T-helper 2 cell (primary cell): Measurements from ENCODE around the gene IL18.
A peak's percentile ranks its signal among the peaks of the same experiment; 100 is the strongest.
"Not testable (repeated sequence)": the region's sequence is repeated elsewhere in the genome, so short reads cannot be mapped to it uniquely, and the experiment has no call there.

ENCODE experiments used
- DNase-seq, 5 experiments: peaks; one replicate each; pipeline versions ENCODE4 v3.0.0 to v3.0.0-alpha.2; 2012 to 2022

Gene IL18

DNA sequence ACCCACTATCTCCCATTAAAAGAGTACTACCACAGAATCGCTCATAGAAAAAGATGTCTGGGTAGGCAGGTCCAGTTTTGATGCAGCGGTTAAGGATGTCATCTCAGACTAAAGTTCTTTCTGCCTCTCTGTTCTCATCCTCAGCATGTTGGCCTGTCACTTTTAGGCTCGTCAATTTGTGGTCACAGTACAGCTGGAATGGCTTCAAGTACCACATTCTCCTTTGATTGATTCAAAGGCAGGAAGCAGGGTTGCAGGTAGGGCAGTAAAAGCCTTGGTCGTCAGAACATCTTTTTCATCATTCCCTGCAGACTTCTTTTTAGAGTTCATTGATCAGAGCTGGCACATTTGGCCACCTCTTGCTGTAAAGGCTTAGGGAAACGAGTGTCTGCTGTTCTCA, 48.5 kb downstream of the IL18 start:
- no peak for DNase-seq

DNA sequence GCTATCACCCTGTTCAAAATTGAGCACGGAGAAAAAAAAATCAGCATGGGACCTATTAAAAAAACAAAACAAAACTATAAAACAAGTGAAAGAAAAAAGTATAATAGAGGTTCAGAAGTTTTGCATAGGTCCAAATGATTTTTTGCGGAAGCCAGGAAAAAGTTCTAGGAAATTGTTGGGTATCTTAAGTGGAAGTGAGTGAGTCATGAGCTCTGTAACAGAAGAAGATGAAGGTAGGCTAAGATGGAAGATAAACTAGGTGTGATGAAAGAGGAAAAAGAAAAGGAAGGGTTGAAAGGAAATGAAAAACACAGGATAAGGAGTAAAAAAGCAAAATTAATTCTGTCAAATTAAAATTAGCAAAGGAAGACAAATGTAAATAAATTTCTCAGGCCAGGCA, 49.4 kb downstream of the IL18 start:
- no peak for DNase-seq

DNA sequence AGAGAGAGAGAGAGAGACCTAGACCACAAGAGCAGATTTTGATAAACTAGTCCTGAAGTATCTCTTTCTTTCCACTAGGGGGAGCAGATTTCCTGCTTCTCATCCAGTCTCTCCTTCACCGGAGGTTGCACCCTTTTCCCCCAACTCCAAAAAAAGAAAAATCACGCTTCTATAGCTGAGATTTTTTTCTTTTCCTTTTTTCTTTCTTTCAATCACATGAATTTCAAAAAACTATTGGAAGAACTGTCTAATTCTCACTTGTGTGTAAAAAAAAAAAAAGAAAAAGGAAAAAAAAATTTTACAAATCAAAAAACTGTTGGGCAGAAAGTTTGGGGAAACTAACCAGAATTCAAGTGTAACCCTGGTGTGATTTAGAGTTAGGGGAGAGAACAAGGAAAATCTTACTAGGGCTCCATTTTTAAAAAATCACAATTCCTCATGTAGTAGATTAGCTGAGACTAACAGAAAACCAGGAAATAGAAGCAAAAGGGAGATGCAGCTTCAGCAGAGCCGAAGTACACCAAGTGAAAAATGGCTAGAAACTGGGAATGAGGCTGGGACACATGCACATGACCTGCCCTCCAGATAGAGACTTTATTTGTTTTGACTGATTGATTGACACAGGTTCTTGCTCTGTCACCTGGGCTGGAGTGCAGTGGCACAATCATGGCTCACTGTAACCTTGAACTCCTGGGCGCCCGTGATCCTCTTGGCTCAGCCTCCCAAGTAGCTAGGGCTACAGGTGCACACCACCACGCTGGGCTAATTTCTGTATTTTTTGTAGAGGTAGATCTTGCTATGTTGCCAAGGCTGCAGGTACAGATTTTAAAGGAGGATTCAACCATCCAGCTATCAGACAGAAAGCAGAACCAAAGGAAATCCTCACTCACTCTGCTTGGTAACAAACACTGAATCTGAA, 50.1 kb downstream of the IL18 start:
- peak in 2 of 5 experiments; percentile 29 to 61 for DNase-seq

DNA sequence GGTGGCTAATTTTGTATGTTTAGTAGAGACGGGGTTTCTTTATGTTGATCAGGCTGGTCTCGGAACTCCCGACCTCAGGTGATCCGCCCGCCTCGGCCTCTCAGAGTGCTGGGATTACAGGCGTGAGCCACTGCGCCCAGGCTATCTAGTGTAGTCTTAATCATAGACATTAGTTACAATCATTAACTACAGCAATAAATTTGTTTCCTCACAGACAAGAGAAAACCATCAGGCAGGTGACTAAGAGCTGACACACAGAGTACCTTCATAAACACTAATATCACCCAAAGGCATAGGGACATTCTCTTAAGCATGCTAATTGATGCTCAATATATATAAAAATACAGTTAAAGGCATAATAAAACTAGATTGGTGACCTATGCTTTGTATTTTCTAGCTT, 57.8 kb downstream of the IL18 start:
- DNase-seq, result no peak

DNA sequence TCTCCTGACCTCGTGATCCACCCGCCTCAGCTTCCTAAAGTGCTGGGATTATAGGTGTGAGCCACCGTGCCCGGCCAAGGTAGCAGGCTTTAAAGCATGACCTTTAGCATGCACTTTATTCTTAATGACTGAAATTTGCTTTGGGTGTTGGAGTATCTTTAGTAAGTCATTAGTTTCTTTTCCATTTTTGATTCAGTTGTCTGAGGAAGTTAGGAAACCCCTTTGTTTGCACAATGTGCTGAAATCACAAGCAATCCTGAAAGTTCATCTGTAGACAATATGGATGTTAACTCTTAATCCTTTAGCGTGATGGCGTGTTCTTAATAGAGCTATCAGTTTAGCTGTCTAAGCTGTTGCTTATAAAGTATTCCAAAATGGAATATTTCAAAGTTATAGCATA, 60.4 kb downstream of the IL18 start:
- DNase-seq, result no peak

DNA sequence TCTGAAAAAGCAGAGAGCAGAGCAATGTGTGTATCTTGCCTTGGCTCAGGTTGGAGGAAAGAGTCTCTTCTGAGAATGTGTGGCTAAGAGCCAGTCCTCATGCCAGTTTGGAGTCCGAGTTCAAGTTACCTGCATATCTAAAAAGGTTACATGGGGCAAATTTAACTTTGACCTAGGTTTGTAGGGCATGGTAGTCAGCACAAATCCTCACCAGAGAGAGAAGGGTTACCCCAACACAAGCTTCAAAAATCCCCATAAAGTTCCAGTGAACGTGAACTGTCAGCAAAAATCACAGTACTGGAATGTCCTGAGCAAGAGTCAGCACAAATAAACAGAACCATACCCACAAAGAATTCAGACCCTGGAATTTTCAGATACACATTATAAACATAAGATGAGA, 63.4 kb downstream of the IL18 start:
- DNase-seq, result no peak

DNA sequence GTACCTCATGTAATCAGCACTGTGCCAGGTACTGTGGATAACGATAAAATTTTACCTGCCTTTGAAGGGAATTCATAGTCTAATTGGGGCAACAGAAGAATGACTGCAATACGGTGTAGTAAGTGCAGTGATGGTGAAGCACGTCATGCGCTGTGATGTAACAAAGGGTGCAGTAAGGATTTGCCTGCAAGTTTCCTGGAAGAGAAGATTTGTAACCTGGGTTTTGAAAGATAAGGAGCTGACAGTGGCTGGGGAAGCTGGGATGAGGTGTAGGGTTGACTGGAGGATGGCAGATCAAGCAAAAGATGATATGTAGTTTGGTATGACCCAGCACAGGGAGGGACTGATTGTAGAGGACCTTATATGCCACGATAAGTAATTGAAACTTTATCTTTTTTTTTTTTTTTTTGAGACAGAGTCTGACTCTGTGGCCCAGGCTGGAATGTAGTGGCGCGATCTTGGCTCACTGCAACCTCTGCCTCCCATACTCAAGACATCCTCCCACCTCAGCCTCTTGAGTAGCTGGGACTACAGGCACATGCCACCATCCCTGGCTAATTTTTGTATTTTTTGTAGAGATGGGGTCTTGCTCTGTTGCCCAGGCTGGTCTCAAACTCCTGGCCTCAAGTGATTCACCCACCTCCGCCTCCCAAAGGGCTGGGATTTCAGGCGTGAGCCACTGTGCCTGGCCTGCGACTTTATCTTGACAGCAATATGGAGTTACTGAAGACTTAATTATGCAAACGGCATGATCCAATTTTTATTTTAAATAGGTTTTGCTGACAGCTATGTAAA, 66.0 kb downstream of the IL18 start:
- DNase-seq, result no peak

DNA sequence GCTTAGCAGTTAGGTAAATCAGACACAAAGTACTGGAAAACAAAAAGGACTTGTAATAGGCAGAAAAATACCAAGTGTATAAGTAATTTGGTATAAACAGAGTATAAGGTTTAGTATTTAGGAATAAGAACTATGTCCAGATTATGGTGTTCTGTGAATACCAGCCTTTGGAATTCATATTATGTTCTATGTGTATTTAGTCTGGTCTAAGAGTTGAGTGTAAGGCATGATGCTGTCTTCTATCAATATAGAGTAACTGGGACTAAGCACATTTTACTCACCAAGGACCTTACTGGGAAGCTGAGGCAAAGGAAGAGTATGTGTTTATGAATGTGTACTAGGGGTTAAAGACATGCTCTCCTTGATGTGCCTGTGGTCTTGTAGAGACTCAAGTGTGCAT, 67.7 kb downstream of the IL18 start:
- no peak for DNase-seq

DNA sequence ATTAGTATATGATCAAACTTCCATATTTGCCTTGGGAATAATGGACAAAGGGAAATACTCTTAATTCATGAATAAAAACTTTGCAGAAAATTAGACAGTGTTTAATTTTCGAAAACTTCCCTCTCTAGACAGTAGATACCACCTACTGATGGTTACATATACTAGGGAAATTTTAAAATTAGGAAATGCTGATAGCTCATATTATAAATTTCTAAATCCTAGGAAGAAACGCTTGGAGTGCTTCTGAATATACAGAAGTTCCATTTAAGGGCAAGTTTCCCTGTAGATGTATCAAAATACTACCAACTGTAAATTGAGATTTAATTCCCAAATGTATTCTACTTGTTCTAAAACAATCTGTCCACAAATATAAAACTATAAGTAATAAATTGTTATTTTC, 68.6 kb downstream of the IL18 start:
- DNase-seq, result not testable (repeated sequence)
